IMR-90 (cell line): ENCODE data around the gene TPP2.

Experiments
- BHLHE40 ChIP-seq: fragments of 150-350 bp; IDR thresholded peaks from 2 replicates; pipeline ENCODE4 v1.6.1; 2016; ENCODE audit warnings: mild to moderate bottlenecking, low read depth, low read length
- CEBPB ChIP-seq: IDR thresholded peaks from 2 replicates; pipeline ENCODE4 v1.6.1; 2012; ENCODE audit warnings: low read depth, low read length, improper control_type of control experiment
- FOS ChIP-seq: fragments of 150-350 bp; IDR thresholded peaks from 2 replicates; pipeline ENCODE4 v1.6.1; 2016; ENCODE audit warnings: low read depth, low read length
- MAFK ChIP-seq: IDR thresholded peaks from 2 replicates; pipeline ENCODE4 v1.6.1; 2012; ENCODE audit warnings: low read depth, low read length, improper control_type of control experiment
- MXI1 ChIP-seq: IDR thresholded peaks from 2 replicates; pipeline ENCODE4 v1.6.1; 2012; ENCODE audit warnings: low read depth, mild to moderate bottlenecking, low read length, moderate library complexity, borderline replicate concordance
- POLR2A ChIP-seq: IDR thresholded peaks from 2 replicates; pipeline ENCODE4 v1.6.1; 2012; ENCODE audit warnings: mild to moderate bottlenecking, low read depth, low read length
- RAD21 ChIP-seq: IDR thresholded peaks from 2 replicates; pipeline ENCODE4 v1.6.1; 2012; ENCODE audit warnings: low read length, improper control_type of control experiment
- RCOR1 ChIP-seq: IDR thresholded peaks from 2 replicates; pipeline ENCODE4 v1.6.1; 2012; ENCODE audit warnings: mild to moderate bottlenecking, low read length, improper control_type of control experiment; ENCODE audit not compliant: insufficient replicate concordance
- RFX5 ChIP-seq: IDR thresholded peaks from 2 replicates; pipeline ENCODE4 v1.8.0; 2012; ENCODE audit warnings: low read depth, mild to moderate bottlenecking, low read length, moderate library complexity
- TF ChIP-seq, protein P1 (sequence below): conservative IDR thresholded peaks from 2 replicates; pipeline ENCODE4 v1.5.1; 2012; ENCODE audit warnings: mild to moderate bottlenecking, low read depth, low read length, improper control_type of control experiment
- TF ChIP-seq, protein P2 (sequence below): fragments of 150-350 bp; IDR thresholded peaks from 2 replicates; pipeline ENCODE4 v1.6.1; 2016; ENCODE audit warnings: low read depth, mild to moderate bottlenecking, low read length, moderate library complexity, borderline replicate concordance
- TF ChIP-seq, protein P3 (sequence below): fragments of 150-350 bp; IDR thresholded peaks from 2 replicates; pipeline ENCODE4 v1.6.1; 2017; ENCODE audit warnings: mild to moderate bottlenecking, antibody characterized with exemption, low read length, low read depth

DNA sequence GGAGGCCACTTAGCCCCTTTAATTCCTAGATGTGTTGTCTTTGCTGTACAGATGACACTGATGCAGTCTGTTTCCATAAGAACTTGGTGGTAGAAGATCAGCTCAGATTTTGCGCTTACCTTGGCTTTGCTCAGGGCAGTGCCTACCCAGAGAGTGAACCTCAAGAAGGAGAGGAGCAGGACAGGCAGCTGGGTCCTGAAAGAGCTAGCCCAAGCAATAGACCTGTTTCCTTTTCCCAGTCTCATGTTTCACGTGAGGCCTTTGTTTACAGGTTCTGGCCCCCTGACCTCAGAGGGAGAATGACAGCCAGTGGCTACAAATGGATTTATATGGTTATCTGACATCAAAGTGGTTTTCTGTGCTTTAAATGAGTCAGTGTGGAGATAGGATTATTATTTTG, 58.0 kb downstream of the TPP2 start:
- TF ChIP-seq, protein P1, sequence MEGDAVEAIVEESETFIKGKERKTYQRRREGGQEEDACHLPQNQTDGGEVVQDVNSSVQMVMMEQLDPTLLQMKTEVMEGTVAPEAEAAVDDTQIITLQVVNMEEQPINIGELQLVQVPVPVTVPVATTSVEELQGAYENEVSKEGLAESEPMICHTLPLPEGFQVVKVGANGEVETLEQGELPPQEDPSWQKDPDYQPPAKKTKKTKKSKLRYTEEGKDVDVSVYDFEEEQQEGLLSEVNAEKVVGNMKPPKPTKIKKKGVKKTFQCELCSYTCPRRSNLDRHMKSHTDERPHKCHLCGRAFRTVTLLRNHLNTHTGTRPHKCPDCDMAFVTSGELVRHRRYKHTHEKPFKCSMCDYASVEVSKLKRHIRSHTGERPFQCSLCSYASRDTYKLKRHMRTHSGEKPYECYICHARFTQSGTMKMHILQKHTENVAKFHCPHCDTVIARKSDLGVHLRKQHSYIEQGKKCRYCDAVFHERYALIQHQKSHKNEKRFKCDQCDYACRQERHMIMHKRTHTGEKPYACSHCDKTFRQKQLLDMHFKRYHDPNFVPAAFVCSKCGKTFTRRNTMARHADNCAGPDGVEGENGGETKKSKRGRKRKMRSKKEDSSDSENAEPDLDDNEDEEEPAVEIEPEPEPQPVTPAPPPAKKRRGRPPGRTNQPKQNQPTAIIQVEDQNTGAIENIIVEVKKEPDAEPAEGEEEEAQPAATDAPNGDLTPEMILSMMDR = no peak
- TF ChIP-seq POLR2A (no peak), MXI1 (no peak), CEBPB (no peak), RFX5 (no peak), BHLHE40 (no peak), RAD21 (no peak), RCOR1 (no peak), FOS (no peak), MAFK (no peak)
- TF ChIP-seq, protein P2, sequence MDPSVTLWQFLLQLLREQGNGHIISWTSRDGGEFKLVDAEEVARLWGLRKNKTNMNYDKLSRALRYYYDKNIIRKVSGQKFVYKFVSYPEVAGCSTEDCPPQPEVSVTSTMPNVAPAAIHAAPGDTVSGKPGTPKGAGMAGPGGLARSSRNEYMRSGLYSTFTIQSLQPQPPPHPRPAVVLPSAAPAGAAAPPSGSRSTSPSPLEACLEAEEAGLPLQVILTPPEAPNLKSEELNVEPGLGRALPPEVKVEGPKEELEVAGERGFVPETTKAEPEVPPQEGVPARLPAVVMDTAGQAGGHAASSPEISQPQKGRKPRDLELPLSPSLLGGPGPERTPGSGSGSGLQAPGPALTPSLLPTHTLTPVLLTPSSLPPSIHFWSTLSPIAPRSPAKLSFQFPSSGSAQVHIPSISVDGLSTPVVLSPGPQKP = no peak
- TF ChIP-seq, protein P3, sequence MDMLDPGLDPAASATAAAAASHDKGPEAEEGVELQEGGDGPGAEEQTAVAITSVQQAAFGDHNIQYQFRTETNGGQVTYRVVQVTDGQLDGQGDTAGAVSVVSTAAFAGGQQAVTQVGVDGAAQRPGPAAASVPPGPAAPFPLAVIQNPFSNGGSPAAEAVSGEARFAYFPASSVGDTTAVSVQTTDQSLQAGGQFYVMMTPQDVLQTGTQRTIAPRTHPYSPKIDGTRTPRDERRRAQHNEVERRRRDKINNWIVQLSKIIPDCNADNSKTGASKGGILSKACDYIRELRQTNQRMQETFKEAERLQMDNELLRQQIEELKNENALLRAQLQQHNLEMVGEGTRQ = no peak
